ENCODE data around the gene FGGY. TPM values are rescaled to one million over a fixed set of nuclear protein-coding genes. Genes with fewer than 3 reads are reported as not detected.

FGGY gene
- total RNA-seq, 2 donors from 2014 or later, result 14.1 to 14.8 TPM

GRCh38 chr1:59418363-59419144 lies 121.7 kb downstream of the FGGY start:
- H3K36me3 ChIP-seq (ENCODE audit: control insufficient read depth, insufficient read depth, low read length), result no peaks in the 10 kb centered on the region
- no peaks in the 10 kb centered on the region for H3K4me1 ChIP-seq (ENCODE audit: control insufficient read depth, insufficient read depth, low read length)
- no peak overlapping the region for H3K27ac ChIP-seq (ENCODE audit: low read depth, low read length)
- peaks cover 23% of the 10 kb centered on the region for H3K4me1 Mint-ChIP-seq
- no peak overlapping the region for H3K4me3 Mint-ChIP-seq
- WGBS, 2 experiments (ENCODE audit: insufficient coverage in 1 of 2, insufficient read length in 1 of 2), result 82 to 88% methylated on average over 6 of the region's 6 CpGs
- H3K27me3 ChIP-seq (ENCODE audit: control insufficient read depth, insufficient read depth, low read length, poor library complexity, severe bottlenecking), result no peaks in the 10 kb centered on the region
- H3K36me3 Mint-ChIP-seq (ENCODE audit: low read depth), result no peaks in the 10 kb centered on the region
- no peaks in the 10 kb centered on the region for H3K9me3 ChIP-seq (ENCODE audit: control insufficient read depth, low read length)
- H3K27ac Mint-ChIP-seq, result peak overlapping the region; percentile 32
- peaks cover 15% of the 10 kb centered on the region for H3K27me3 Mint-ChIP-seq (ENCODE audit: insufficient read depth)
- DNase-seq, result no peak
- TF ChIP-seq CTCF (conservative IDR thresholded peaks at IDR 0.05), result no peak
- no peak overlapping the region for H3K4me3 ChIP-seq (ENCODE audit: low read length)
- no peaks in the 10 kb centered on the region for H3K9me3 Mint-ChIP-seq
- H3K9ac ChIP-seq (ENCODE audit: extremely low read depth, low read length, poor library complexity, severe bottlenecking), result no peak overlapping the region

- H3K27ac ChIP-seq (ENCODE audit: low read depth, low read length), result no peak overlapping the region
- no peak overlapping the region for H3K9ac ChIP-seq (ENCODE audit: extremely low read depth, low read length, poor library complexity, severe bottlenecking)
- H3K9me3 Mint-ChIP-seq, result no peaks in the 10 kb centered on the region
- H3K4me1 ChIP-seq (ENCODE audit: control insufficient read depth, insufficient read depth, low read length), result no peaks in the 10 kb centered on the region
- no peaks in the 10 kb centered on the region for H3K9me3 ChIP-seq (ENCODE audit: control insufficient read depth, low read length)
- no peak overlapping the region for H3K27ac Mint-ChIP-seq
- no peak overlapping the region for H3K4me3 ChIP-seq (ENCODE audit: low read length)
- H3K36me3 ChIP-seq (ENCODE audit: control insufficient read depth, insufficient read depth, low read length), result no peaks in the 10 kb centered on the region
- peaks cover 23% of the 10 kb centered on the region for H3K4me1 Mint-ChIP-seq
- H3K4me3 Mint-ChIP-seq, result no peak overlapping the region
- peaks cover 15% of the 10 kb centered on the region for H3K27me3 Mint-ChIP-seq (ENCODE audit: insufficient read depth)
- H3K27me3 ChIP-seq (ENCODE audit: control insufficient read depth, insufficient read depth, low read length, poor library complexity, severe bottlenecking), result no peaks in the 10 kb centered on the region
- no peak for DNase-seq
- no peak for TF ChIP-seq CTCF (conservative IDR thresholded peaks at IDR 0.05)
- no peaks in the 10 kb centered on the region for H3K36me3 Mint-ChIP-seq (ENCODE audit: low read depth)
- 88 to 98% methylated on average over 6 of the region's 6 CpGs for WGBS, 2 experiments (ENCODE audit: insufficient coverage in 1 of 2, insufficient read length in 1 of 2)
These were observed 122.7 kb downstream of the FGGY start for GRCh38 chr1:59419361-59420140.

GRCh38 chr1:59421232-59421920 lies 124.5 kb downstream of the FGGY start:
- Histone ChIP-seq H3K9me3 (ENCODE audit: control insufficient read depth, low read length) (no peaks in the 10 kb centered on the region), H3K4me3 (ENCODE audit: low read length) (no peak overlapping the region), H3K36me3 (ENCODE audit: control insufficient read depth, insufficient read depth, low read length) (no peaks in the 10 kb centered on the region), H3K4me1 (ENCODE audit: control insufficient read depth, insufficient read depth, low read length) (no peaks in the 10 kb centered on the region), H3K27me3 (ENCODE audit: control insufficient read depth, insufficient read depth, low read length, poor library complexity, severe bottlenecking) (no peaks in the 10 kb centered on the region), H3K27ac (ENCODE audit: low read depth, low read length) (no peak overlapping the region), H3K9ac (ENCODE audit: extremely low read depth, low read length, poor library complexity, severe bottlenecking) (no peak overlapping the region)
- TF ChIP-seq CTCF (conservative IDR thresholded peaks at IDR 0.05), result no peak
- WGBS, 2 experiments (ENCODE audit: insufficient coverage in 1 of 2, insufficient read length in 1 of 2), result 94% methylated on average over 1 of the region's 1 CpG; no CpG with 5 or more reads in 1 of the 2 experiments
- Mint-ChIP-seq H3K4me1 (peaks cover 23% of the 10 kb centered on the region), H3K4me3 (no peak overlapping the region), H3K27ac (no peak overlapping the region), H3K27me3 (ENCODE audit: insufficient read depth) (peaks cover 15% of the 10 kb centered on the region), H3K9me3 (no peaks in the 10 kb centered on the region), H3K36me3 (ENCODE audit: low read depth) (no peaks in the 10 kb centered on the region)
- no peak for DNase-seq

All from endodermal cell (in vitro differentiated cells).